H1 (cell line): ENCODE measurements around the gene CATSPERD. TPM values are rescaled to one million over a fixed set of nuclear protein-coding genes. Genes with fewer than 3 reads are reported as not detected.

Experiments
- CTCF ChIA-PET: fragments of 300-600 bp; sonication (Branson Sonifier 250); formaldehyde crosslinking; loops from one replicate; lab custom pipeline; 2021; ENCODE audit not compliant: partially characterized antibody; lab: Charles Lee
- POLR2A ChIA-PET: fragments of 300-600 bp; sonication (Branson Sonifier 250); formaldehyde crosslinking; loops from one replicate; lab custom pipeline; 2021; ENCODE audit warnings: inconsistent platforms; ENCODE audit not compliant: partially characterized antibody; lab: Charles Lee
- DNase-seq, 2 experiments: peaks; one replicate each; pipeline versions ENCODE4 v3.0.0 to v3.0.0-alpha.2; 2010 to 2022; ENCODE audit warnings: low spot score in 2 of 2, low read depth in 1 of 2, mixed read lengths in 1 of 2
- FAIRE-seq: peaks from 2 replicates; lab custom pipeline; 2011; peaks lifted over from hg19 to GRCh38; lab: Jason Lieb, UNC
- H2AFZ ChIP-seq: 2 replicates; pipeline ENCODE4 v1.8.1; 2012; ENCODE audit warnings: low read length, inconsistent platforms
- H2AK5ac ChIP-seq: 2 replicates; pipeline ENCODE4 v1.6.1; 2013; ENCODE audit warnings: low read depth, low read length
- H2BK120ac ChIP-seq: replicated peaks from 2 replicates; pipeline ENCODE3; 2013; ENCODE audit warnings: low read depth, low read length, inconsistent platforms
- H2BK12ac ChIP-seq: 2 replicates; pipeline ENCODE4 v1.6.1; 2013; ENCODE audit warnings: low read depth, low read length
- H2BK15ac ChIP-seq: 2 replicates; pipeline ENCODE4 v1.6.1; 2013; ENCODE audit warnings: low read length
- H2BK20ac ChIP-seq: 2 replicates; pipeline ENCODE4 v1.6.1; 2013; ENCODE audit warnings: low read length
- H2BK5ac ChIP-seq: 2 replicates; pipeline ENCODE4 v1.6.1; 2013; ENCODE audit warnings: low read depth, low read length
- H3K14ac ChIP-seq: 2 replicates; pipeline ENCODE4 v1.6.1; 2013; ENCODE audit warnings: inconsistent platforms; ENCODE audit not compliant: insufficient read length
- H3K18ac ChIP-seq: 2 replicates; pipeline ENCODE4 v1.6.1; 2013; ENCODE audit warnings: low read length; ENCODE audit errors: extremely low read depth
- H3K23ac ChIP-seq: 2 replicates; pipeline ENCODE4 v1.6.1; 2013; ENCODE audit warnings: inconsistent platforms; ENCODE audit not compliant: insufficient read length
- H3K23me2 ChIP-seq: 2 replicates; pipeline ENCODE4 v1.6.1; 2013; ENCODE audit warnings: low read depth, low read length
- H3K27ac ChIP-seq: 2 replicates; pipeline ENCODE4 v1.6.1; 2011; ENCODE audit warnings: low read depth, low read length, inconsistent platforms
- H3K27me3 ChIP-seq, 4 experiments: replicated peaks in 1 of 4; 1 replicate in 1 of 4; 2 replicates in 3 of 4; pipeline versions ENCODE4 v1.6.1 to v1.8.1; 2011 to 2013; ENCODE audit warnings: low read length in 3 of 4, mild to moderate bottlenecking in 3 of 4, inconsistent platforms in 2 of 4, mixed read lengths in 2 of 4, moderate library complexity in 1 of 4; ENCODE audit not compliant: control insufficient read depth in 3 of 4, insufficient read depth in 3 of 4; ENCODE audit errors: extremely low read depth in 1 of 4
- H3K36me3 ChIP-seq, 4 experiments: 2 replicates each; pipeline versions ENCODE4 v1.6.1 to v1.8.1; 2011 to 2013; ENCODE audit warnings: mild to moderate bottlenecking in 4 of 4, low read length in 3 of 4, moderate library complexity in 2 of 4, control low read depth in 1 of 4, inconsistent platforms in 1 of 4; ENCODE audit not compliant: insufficient read depth in 4 of 4, control insufficient read depth in 2 of 4
- H3K4ac ChIP-seq: replicated peaks from 2 replicates; pipeline ENCODE3; 2013; ENCODE audit warnings: low read length, low read depth, mixed read lengths, inconsistent platforms; ENCODE audit not compliant: insufficient read length
- H3K4me1 ChIP-seq, 4 experiments: replicated peaks in 1 of 4; 1 replicate in 1 of 4; 2 replicates in 3 of 4; pipeline versions ENCODE4 v1.6.1 to v1.8.1; 2011 to 2013; ENCODE audit warnings: low read length in 3 of 4, inconsistent platforms in 2 of 4, mixed read lengths in 1 of 4; ENCODE audit not compliant: insufficient read depth in 4 of 4, control insufficient read depth in 3 of 4
- H3K4me2 ChIP-seq, 2 experiments: 2 replicates each; pipeline versions ENCODE4 v1.6.1 to v1.8.1; 2011 to 2013; ENCODE audit warnings: low read depth in 2 of 2, low read length in 2 of 2, control low read depth in 1 of 2, inconsistent platforms in 1 of 2, mild to moderate bottlenecking in 1 of 2; ENCODE audit not compliant: insufficient read depth in 1 of 2
- H3K4me3 ChIP-seq, 4 experiments: fragments of 200-600, 300-600 bp in 1 of 4; sonication (generic), shearing (Covaris generic), sonication (Bioruptor Twin) in 1 of 4; 2 replicates each; pipeline versions ENCODE4 v1.5.1 to v1.8.1; 2011 to 2016; ENCODE audit warnings: low read length in 4 of 4, low read depth in 3 of 4, control low read depth in 2 of 4, inconsistent platforms in 2 of 4, mild to moderate bottlenecking in 2 of 4, mixed read lengths in 1 of 4, moderate library complexity in 1 of 4; ENCODE audit not compliant: insufficient read depth in 2 of 4; ENCODE audit errors: extremely low read depth in 1 of 4
- H3K56ac ChIP-seq: replicated peaks from 2 replicates; pipeline ENCODE3; 2013; ENCODE audit warnings: low read depth, mild to moderate bottlenecking, mixed read lengths, low read length, inconsistent platforms; ENCODE audit not compliant: insufficient read length
- H3K79me1 ChIP-seq: 2 replicates; pipeline ENCODE4 v1.6.1; 2013; ENCODE audit warnings: low read depth, low read length, control low read depth
- H3K79me2 ChIP-seq, 2 experiments: 2 replicates each; pipeline versions ENCODE4 v1.6.1 to v1.8.1; 2012 to 2013; ENCODE audit warnings: low read length in 2 of 2, mild to moderate bottlenecking in 2 of 2, inconsistent platforms in 1 of 2; ENCODE audit not compliant: insufficient read depth in 2 of 2, control insufficient read depth in 1 of 2
- H3K9ac ChIP-seq, 4 experiments: replicated peaks in 1 of 4; 1 replicate in 1 of 4; 2 replicates in 3 of 4; pipeline versions ENCODE4 v1.6.1 to v1.8.1; 2011 to 2013; ENCODE audit warnings: low read depth in 3 of 4, low read length in 3 of 4, control low read depth in 2 of 4, mild to moderate bottlenecking in 2 of 4, moderate library complexity in 2 of 4, inconsistent platforms in 1 of 4; ENCODE audit errors: extremely low read depth in 1 of 4
- H3K9me3 ChIP-seq, 2 experiments: 2 replicates each; pipeline versions ENCODE4 v1.6.1 to v1.8.1; 2012 to 2013; ENCODE audit warnings: mild to moderate bottlenecking in 2 of 2, moderate library complexity in 2 of 2, control low read depth in 1 of 2, inconsistent platforms in 1 of 2, low read depth in 1 of 2, low read length in 1 of 2, mixed read lengths in 1 of 2; ENCODE audit not compliant: insufficient read depth in 2 of 2
- H4K20me1 ChIP-seq, 2 experiments: replicated peaks in 1 of 2; 2 replicates each; pipeline versions ENCODE3 to v1.8.1; 2011 to 2013; ENCODE audit warnings: inconsistent platforms in 2 of 2, low read length in 2 of 2, mild to moderate bottlenecking in 1 of 2; ENCODE audit not compliant: insufficient read depth in 2 of 2, control insufficient read depth in 1 of 2
- H4K5ac ChIP-seq: 2 replicates; pipeline ENCODE4 v1.6.1; 2013; ENCODE audit warnings: low read length, low read depth, mixed read lengths, inconsistent platforms; ENCODE audit not compliant: insufficient read length
- H4K8ac ChIP-seq: 2 replicates; pipeline ENCODE4 v1.8.0; 2013; ENCODE audit warnings: mild to moderate bottlenecking, moderate library complexity, low read length, inconsistent platforms; ENCODE audit not compliant: insufficient read depth; ENCODE audit errors: extremely low read depth
- H4K91ac ChIP-seq: replicated peaks from 2 replicates; pipeline ENCODE3; 2013; ENCODE audit warnings: low read length, mixed read lengths, inconsistent platforms; ENCODE audit not compliant: insufficient read length
- BACH1 ChIP-seq: IDR thresholded peaks from 2 replicates; pipeline ENCODE4 v1.6.1; 2012; ENCODE audit warnings: low read length, improper control_type of control experiment
- CBX8 ChIP-seq: fragments of 300-800, 300-1000 bp; sonication (generic); IDR thresholded peaks from 2 replicates; pipeline ENCODE4 v1.7.1; 2016; ENCODE audit warnings: low read depth, low read length, borderline replicate concordance
- CHD2 ChIP-seq: IDR thresholded peaks from 2 replicates; pipeline ENCODE4 v1.6.1; 2012; ENCODE audit warnings: low read length, improper control_type of control experiment
- CREB1 ChIP-seq: IDR thresholded peaks from 2 replicates; pipeline ENCODE4 v1.6.1; 2012; ENCODE audit warnings: inconsistent platforms
- HDAC2 ChIP-seq, 2 experiments: fragments of 300-600 bp in 1 of 2; sonication (generic) in 1 of 2; IDR thresholded peaks; 2 replicates each; pipeline ENCODE4 v1.6.1; 2011 to 2012; ENCODE audit warnings: low read depth in 2 of 2, low read length in 2 of 2, mild to moderate bottlenecking in 2 of 2, moderate library complexity in 2 of 2, borderline replicate concordance in 1 of 2, inconsistent platforms in 1 of 2
- JUN ChIP-seq: IDR thresholded peaks from 2 replicates; pipeline ENCODE4 v1.6.1; 2011; ENCODE audit warnings: low read depth, mild to moderate bottlenecking, improper control_type of control experiment, low read length
- NRF1 ChIP-seq: IDR thresholded peaks from 2 replicates; pipeline ENCODE4 v1.6.1; 2011; ENCODE audit warnings: mild to moderate bottlenecking, low read depth, low read length, improper control_type of control experiment
- PHF8 ChIP-seq: fragments of 200-600 bp; sonication (generic); conservative IDR thresholded peaks from 2 replicates; pipeline ENCODE4 v1.7.1; 2012; ENCODE audit warnings: low read depth, mild to moderate bottlenecking, inconsistent platforms, low read length, moderate library complexity
- TEAD4 ChIP-seq: IDR thresholded peaks from 2 replicates; pipeline ENCODE4 v1.6.1; 2012; ENCODE audit warnings: low read depth, low read length, inconsistent platforms, mixed read lengths
- WGBS, 2 experiments: shearing (Covaris generic) in 1 of 2; methylation state at CpG; one replicate each; pipeline versions ENCODE4 v1.1.6 to v1.1.7; 2013 to 2015; ENCODE audit warnings: low lambda C conversion rate in 2 of 2, mixed read lengths in 2 of 2, inconsistent platforms in 1 of 2, low coverage in 1 of 2, missing lambda C conversion rate in 1 of 2; ENCODE audit not compliant: insufficient replicate concordance in 2 of 2, insufficient coverage in 1 of 2, insufficient read length in 1 of 2; ENCODE audit errors: extremely low coverage in 1 of 2, missing lambda C conversion rate in 1 of 2; 5-methylcytosine and 5-hydroxymethylcytosine counted together
- polyA plus RNA-seq, 7 experiments: library from polyadenylated mRNA; depleted of rRNA in 3 of 7; stranded (reverse) in 5 of 7; unstranded in 2 of 7; fragments of >200 nt in 5 of 7; fragments of 200-250 nt in 2 of 7; gene quantifications; 1 replicate in 5 of 7; 2 replicates in 1 of 7; 4 replicates in 1 of 7; pipeline versions ENCODE4 v1.2.1 to v1.2.3, GENCODE V29; 2011 to 2013; ENCODE audit warnings: missing spikeins in 2 of 7, mixed read lengths in 2 of 7
- total RNA-seq: library from RNA; stranded (reverse); fragmentation: NEBNext Ultra II Directional; extraction: Animal tissue kit (Norgen Biotek cat#: 25700); gene quantifications from 2 replicates; pipeline ENCODE4 v1.2.1, GENCODE V29; 2021

The CATSPERD gene
- total and polyA plus RNA-seq, 2 of the 8 experiments (the other 6 are each of a cell fraction or from before 2014, with no cell fraction given) = 0.12 TPM; not detected in 1

- H4K5ac ChIP-seq = peak within 1 kb of the TSS; percentile 57
- peak within 1 kb of the TSS; percentile 40 for H3K56ac ChIP-seq
- H2AFZ ChIP-seq = no peak within 1 kb of the TSS
- H3K4me3 ChIP-seq = peak within 1 kb of the TSS; percentile 77 to 92 (median 82)
- H4K20me1 ChIP-seq = peaks cover 0 to 10% of the 10 kb centered on the region in 2 experiments
- H3K4me1 ChIP-seq = no peaks in the 10 kb centered on the region; a peak in 1 of 7 replicates
- H2BK5ac ChIP-seq = peak within 1 kb of the TSS; percentile 98
- no peaks in the 10 kb centered on the region for H3K9me3 ChIP-seq
- no peaks in the 10 kb centered on the region for H3K79me2 ChIP-seq
- H3K27ac ChIP-seq = peak within 1 kb of the TSS; percentile 91
- H3K79me1 ChIP-seq = peaks cover 5% of the 10 kb centered on the region; the same call in 1 of the 2 replicates
- H2BK12ac ChIP-seq = peak within 1 kb of the TSS; percentile 84; the same call in 1 of the 2 replicates
- no peak within 1 kb of the TSS for H3K14ac ChIP-seq
- no peak within 1 kb of the TSS for H3K23ac ChIP-seq
- peak within 1 kb of the TSS; percentile 95 for H3K18ac ChIP-seq
- WGBS, 2 experiments = 11% methylated on average over 71 of the region's 72 CpGs; no CpG with 5 or more reads in 1 of the 2 experiments
- H3K23me2 ChIP-seq = peaks cover 3% of the 10 kb centered on the region; the same call in 1 of the 2 replicates
- H3K36me3 ChIP-seq = peaks cover 20 to 33% (median 29%) of the 10 kb centered on the region in 4 experiments
- 0 out of 2 replicates have a peak within 1 kb of the TSS, but pooled peaks have one; percentile 34 for H2AK5ac ChIP-seq
- DNase-seq (peak; percentile 94 to 95), FAIRE-seq (peak; percentile 98)
- peak within 1 kb of the TSS; percentile 98 for H4K8ac ChIP-seq
- H2BK15ac ChIP-seq = 0 out of 2 replicates have a peak within 1 kb of the TSS, but pooled peaks have one; percentile 72
- H2BK120ac ChIP-seq = no peak within 1 kb of the TSS
- peak within 1 kb of the TSS; percentile 69 for H4K91ac ChIP-seq
- H3K4me2 ChIP-seq = peak within 1 kb of the TSS; percentile 52 to 79
- H3K27me3 ChIP-seq = no peaks in the 10 kb centered on the region
- H3K9ac ChIP-seq = peak within 1 kb of the TSS in 3 of 4 experiments; percentile 73 to 92 (median 89); a peak in 6 of 7 replicates
- H2BK20ac ChIP-seq = no peak within 1 kb of the TSS
- peak within 1 kb of the TSS; percentile 75 for H3K4ac ChIP-seq
- CTCF ChIA-PET = interaction anchor here (0.8 to 3.0 kb wide), 6 partner anchors 13 to 231 kb away, joined by 3 to 13 read pairs (median 4); partner anchors contain the start of gene NRTN
- POLR2A ChIA-PET = interaction anchor here (0.8 to 4.5 kb wide), 19 partner anchors 9 to 187 kb away, joined by 3 to 32 read pairs (median 5); partner anchors contain the start of genes CATSPERD, LONP1, NDUFA11 and RANBP3
- TF ChIP-seq PHF8 = peak; percentile 95
- 0 out of 2 replicates have a peak, but pooled peaks have one; percentile 19 for TF ChIP-seq BACH1
- TF ChIP-seq HDAC2 (IDR thresholded peaks at IDR 0.05; ENCODE audit: borderline replicate concordance in 1 of 2, low read depth in 2 of 2, low read length in 2 of 2) = peak; percentile 57 to 96; a peak in 3 of 4 replicates
- peak; percentile 67 for TF ChIP-seq NRF1
- TF ChIP-seq CHD2 = peak; percentile 26
- TF ChIP-seq JUN = no peak
- TF ChIP-seq TEAD4 = peak; percentile 31; the same call in 1 of the 2 replicates
- TF ChIP-seq CREB1 = peak; percentile 98
- no peak for TF ChIP-seq CBX8
These were observed 70.4 kb downstream of the CATSPERD start, which contains the start of gene DUS3L for GRCh38 chr19:5790559-5791520. Gene DUS3L (minus strand): TSS chr19:5791163. CDS start chr19:5791141, 22 bp downstream.
